ENCODE measurements around the gene WRNIP1. TPM values are rescaled to one million over a fixed set of nuclear protein-coding genes. Genes with fewer than 3 reads are reported as not detected.

WRNIP1 gene
- 10 to 100 TPM; 48.2 to 49.6 TPM for total RNA-seq

DNA sequence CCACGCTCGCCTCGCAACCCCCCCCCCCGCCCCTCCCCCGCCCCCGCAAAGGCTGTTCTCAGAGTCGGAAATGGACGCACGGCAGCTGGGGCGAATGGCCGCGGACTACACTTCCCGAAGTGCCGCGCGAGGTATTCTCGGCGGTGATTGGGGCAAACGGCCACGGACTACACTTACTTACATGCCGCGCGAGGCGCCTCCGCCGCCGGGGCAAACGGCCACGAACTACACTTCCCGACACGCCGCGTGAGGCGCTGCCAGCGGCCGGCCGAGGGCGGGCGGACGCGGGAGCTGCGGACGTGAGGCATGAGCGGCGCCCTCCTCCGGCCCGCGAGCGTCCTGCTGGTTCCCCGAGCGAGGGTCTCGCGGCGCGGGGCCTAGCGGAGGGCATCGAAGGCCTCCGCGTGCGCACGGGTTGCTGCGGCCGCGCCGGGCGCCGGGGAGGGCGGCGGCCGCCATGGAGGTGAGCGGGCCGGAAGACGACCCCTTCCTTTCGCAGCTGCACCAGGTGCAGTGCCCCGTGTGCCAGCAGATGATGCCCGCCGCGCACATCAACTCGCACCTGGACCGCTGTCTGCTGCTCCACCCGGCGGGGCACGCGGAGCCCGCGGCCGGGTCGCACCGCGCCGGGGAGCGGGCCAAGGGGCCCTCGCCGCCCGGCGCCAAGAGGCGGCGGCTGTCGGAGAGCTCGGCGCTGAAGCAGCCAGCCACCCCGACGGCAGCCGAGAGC lies at the start of gene WRNIP1:
Gene WRNIP1, plus strand, starts transcription at position 228 of the 730 bp plus-strand sequence. Its CDS starts 230 bp downstream, at position 458.
- Mint-ChIP-seq H3K9me3 (ENCODE audit: insufficient read depth) (no peaks in the 10 kb centered on the region), H3K27me3 (ENCODE audit: low read depth) (no peaks in the 10 kb centered on the region), H3K4me1 (ENCODE audit: low read depth) (peaks cover 55% of the 10 kb centered on the region), H3K4me3 (peak within 1 kb of the TSS; percentile 92), H3K36me3 (ENCODE audit: low read depth) (peaks cover 32% of the 10 kb centered on the region), H3K27ac (peak within 1 kb of the TSS; percentile 97)
- DNase-seq = peak; percentile 98
- ATAC-seq = peak; percentile 91
- ChIA-PET POLR2A (interaction anchor here (0.7 to 2.4 kb wide), 12 partner anchors 8 to 301 kb away, joined by 3 to 7 read pairs (median 4); partner anchors contain the start of genes MYLK4 and SERPINB1), CTCF (interaction anchor here (0.6 to 2.6 kb wide), 12 partner anchors 11 to 224 kb away, joined by 3 to 14 read pairs (median 3); partner anchors contain the start of gene MYLK4)

DNA sequence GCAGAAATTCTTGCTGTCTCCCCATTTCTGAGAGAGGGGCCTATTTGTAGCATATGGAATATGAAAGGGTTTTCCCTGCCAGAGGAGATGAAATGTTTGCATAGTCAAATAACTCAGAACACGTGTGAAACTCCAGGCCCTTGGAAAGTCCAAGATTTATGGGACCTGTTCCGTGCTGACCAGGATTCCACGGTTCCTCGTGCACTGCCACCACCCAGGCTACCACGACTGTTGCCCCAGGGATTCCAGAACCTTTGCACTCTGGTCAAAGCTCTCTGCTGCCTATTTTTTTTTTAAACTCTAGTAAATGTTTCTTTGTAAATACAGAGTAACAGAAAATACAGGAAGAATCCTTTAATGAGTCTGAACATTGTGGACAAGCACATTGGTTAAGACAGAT lies 49.5 kb upstream of the WRNIP1 start:
- DNase-seq (no peak), ATAC-seq (no peak)
- H3K9me3 Mint-ChIP-seq (ENCODE audit: insufficient read depth) = no peaks in the 10 kb centered on the region
- H3K27me3 Mint-ChIP-seq (ENCODE audit: low read depth) = peaks cover 2% of the 10 kb centered on the region
- H3K4me3 Mint-ChIP-seq = no peak overlapping the region
- no peaks in the 10 kb centered on the region for H3K4me1 Mint-ChIP-seq (ENCODE audit: low read depth)
- H3K36me3 Mint-ChIP-seq (ENCODE audit: low read depth) = peaks cover 2% of the 10 kb centered on the region
- CTCF ChIA-PET = interaction anchor here (1.4 kb wide), 1 partner anchor 81 kb away, joined by 3 read pairs; no protein-coding TSS in a partner anchor
- no peak overlapping the region for H3K27ac Mint-ChIP-seq
- POLR2A ChIA-PET = no interaction called here

- ATAC-seq (no peak), DNase-seq (no peak)
- Mint-ChIP-seq H3K36me3 (ENCODE audit: low read depth) (no peaks in the 10 kb centered on the region), H3K4me3 (no peak overlapping the region), H3K27ac (no peak overlapping the region), H3K4me1 (ENCODE audit: low read depth) (no peaks in the 10 kb centered on the region), H3K27me3 (ENCODE audit: low read depth) (peaks cover 4% of the 10 kb centered on the region), H3K9me3 (ENCODE audit: insufficient read depth) (peaks cover 5% of the 10 kb centered on the region)
- ChIA-PET POLR2A (no interaction called here), CTCF (interaction anchor here (0.6 to 1.4 kb wide), 2 partner anchors 10 to 82 kb away, joined by 3 read pairs; no protein-coding TSS in a partner anchor)
These were observed 48.1 kb upstream of the WRNIP1 start for GRCh38 chr6:2716936-2717700.

DNA sequence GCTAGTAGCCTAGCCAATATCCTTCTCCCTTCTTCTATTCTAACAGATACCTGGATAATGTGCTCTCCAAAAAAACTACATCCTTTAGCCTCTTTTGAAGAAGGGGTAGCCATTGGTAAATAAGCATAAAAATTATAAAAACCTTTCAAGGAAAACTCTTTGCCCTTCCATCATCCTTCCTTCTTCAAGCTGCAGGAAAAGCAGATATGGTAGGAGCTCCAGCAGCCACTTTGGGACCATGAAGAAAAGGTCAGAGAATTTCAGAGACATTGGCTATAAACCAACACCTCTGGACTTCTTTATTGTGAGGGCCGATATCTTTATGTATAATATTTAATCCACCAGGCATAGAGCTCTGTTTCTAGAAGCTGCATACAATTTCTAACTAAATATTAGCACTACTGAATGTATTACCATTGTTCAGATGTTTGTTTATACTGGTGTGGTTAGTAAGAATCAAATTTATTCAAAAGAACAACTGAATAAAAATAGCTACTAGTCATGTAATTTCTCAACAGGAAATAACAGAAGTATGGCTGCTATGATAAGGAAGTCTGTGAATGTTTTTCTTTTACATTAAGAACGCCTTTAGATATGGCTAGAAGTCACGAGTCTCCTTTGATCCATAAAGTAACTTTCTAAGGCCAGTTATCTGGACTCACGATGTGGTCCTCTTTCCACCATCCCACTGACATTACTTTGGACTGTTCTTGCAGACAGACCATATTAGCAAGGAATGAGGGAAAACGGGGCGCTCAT lies 46.7 kb upstream of the WRNIP1 start:
- ATAC-seq = no peak
- peaks cover 7% of the 10 kb centered on the region for H3K9me3 Mint-ChIP-seq (ENCODE audit: insufficient read depth)

DNA sequence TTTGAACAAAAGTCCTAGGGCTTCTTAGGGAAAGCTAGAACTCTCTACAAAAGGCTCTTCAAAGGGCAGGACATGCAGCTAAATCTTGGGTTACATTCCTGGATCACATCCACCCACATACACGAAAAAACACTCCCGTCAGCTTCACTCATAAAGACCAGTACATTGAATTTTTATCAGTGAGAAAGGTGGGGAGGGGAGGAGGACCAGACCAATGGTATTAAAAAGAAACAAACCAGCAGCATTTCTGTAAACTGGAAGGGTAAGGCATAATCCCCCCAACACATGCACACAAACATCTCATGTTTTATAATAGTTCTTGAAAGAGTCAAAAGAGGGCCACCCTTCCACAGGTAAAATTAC lies 46.1 kb upstream of the WRNIP1 start:
- DNase-seq = no peak
- ATAC-seq = no peak
- Mint-ChIP-seq H3K4me3 (no peak overlapping the region), H3K9me3 (ENCODE audit: insufficient read depth) (peaks cover 7% of the 10 kb centered on the region), H3K36me3 (ENCODE audit: low read depth) (no peaks in the 10 kb centered on the region), H3K4me1 (ENCODE audit: low read depth) (no peaks in the 10 kb centered on the region), H3K27me3 (ENCODE audit: low read depth) (peaks cover 2% of the 10 kb centered on the region), H3K27ac (no peak overlapping the region)
- ChIA-PET POLR2A (no interaction called here), CTCF (interaction anchor here (1.3 kb wide), 1 partner anchor 19 kb away, joined by 5 read pairs; no protein-coding TSS in a partner anchor)

More for the DNA sequence above, 46.7 kb upstream of the WRNIP1 start:
- no peak for DNase-seq
- ChIA-PET CTCF (interaction anchor here (1.3 kb wide), 1 partner anchor 20 kb away, joined by 5 read pairs; no protein-coding TSS in a partner anchor), POLR2A (no interaction called here)
- Mint-ChIP-seq H3K27ac (no peak overlapping the region), H3K36me3 (ENCODE audit: low read depth) (no peaks in the 10 kb centered on the region), H3K27me3 (ENCODE audit: low read depth) (peaks cover 2% of the 10 kb centered on the region), H3K4me3 (no peak overlapping the region), H3K4me1 (ENCODE audit: low read depth) (no peaks in the 10 kb centered on the region)

- Mint-ChIP-seq H3K4me3 (no peak overlapping the region), H3K9me3 (ENCODE audit: insufficient read depth) (peaks cover 7% of the 10 kb centered on the region), H3K27ac (no peak overlapping the region), H3K4me1 (ENCODE audit: low read depth) (no peaks in the 10 kb centered on the region), H3K36me3 (ENCODE audit: low read depth) (no peaks in the 10 kb centered on the region), H3K27me3 (ENCODE audit: low read depth) (peaks cover 2% of the 10 kb centered on the region)
- CTCF ChIA-PET = no interaction called here
- ATAC-seq (no peak), DNase-seq (no peak)
- POLR2A ChIA-PET = no interaction called here
These were observed 44.0 kb upstream of the WRNIP1 start for GRCh38 chr6:2721219-2721618.

- Mint-ChIP-seq H3K27ac (no peak overlapping the region), H3K36me3 (ENCODE audit: low read depth) (no peaks in the 10 kb centered on the region), H3K4me1 (ENCODE audit: low read depth) (no peaks in the 10 kb centered on the region), H3K9me3 (ENCODE audit: insufficient read depth) (peaks cover 7% of the 10 kb centered on the region), H3K27me3 (ENCODE audit: low read depth) (peaks cover 2% of the 10 kb centered on the region), H3K4me3 (no peak overlapping the region)
- DNase-seq = no peak
- ATAC-seq = no peak
- POLR2A ChIA-PET = interaction anchor here (0.5 kb wide), 1 partner anchor 33 kb away, joined by 4 read pairs; no protein-coding TSS in a partner anchor
- CTCF ChIA-PET = interaction anchor here (3.4 kb wide), 1 partner anchor 12 kb away, joined by 13 read pairs; no protein-coding TSS in a partner anchor
These were observed 39.7 kb upstream of the WRNIP1 start for GRCh38 chr6:2725364-2725988.

DNA sequence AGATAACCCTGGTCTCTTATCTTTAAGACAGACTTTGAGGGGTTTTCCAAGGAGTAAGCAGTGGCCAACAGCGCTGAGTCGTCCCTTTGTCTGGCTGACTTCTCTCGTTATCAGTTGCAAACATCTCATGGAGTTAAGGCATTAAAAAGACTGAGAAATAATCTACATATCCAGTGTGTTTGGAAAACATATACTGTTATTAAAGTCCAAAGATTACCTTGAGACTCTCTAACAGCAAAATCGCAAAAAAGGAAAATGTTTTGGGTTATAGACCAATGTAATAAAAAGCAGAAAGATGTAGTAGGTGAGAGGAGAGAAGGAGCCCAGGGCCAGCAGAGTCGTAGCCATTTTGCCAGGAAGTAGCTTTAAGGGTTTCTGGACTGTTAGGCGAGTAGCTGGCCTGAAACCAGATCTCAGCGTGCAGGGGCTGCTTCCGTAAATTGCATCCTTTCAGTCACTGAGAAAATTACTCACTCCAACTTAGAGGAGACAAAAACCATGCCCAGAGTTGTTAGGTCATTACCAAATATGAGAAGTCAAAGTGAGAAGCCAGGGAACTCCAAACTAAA lies 39.1 kb upstream of the WRNIP1 start:
- Mint-ChIP-seq H3K4me3 (no peak overlapping the region), H3K9me3 (ENCODE audit: insufficient read depth) (peaks cover 7% of the 10 kb centered on the region), H3K27ac (no peak overlapping the region), H3K4me1 (ENCODE audit: low read depth) (no peaks in the 10 kb centered on the region), H3K27me3 (ENCODE audit: low read depth) (peaks cover 2% of the 10 kb centered on the region), H3K36me3 (ENCODE audit: low read depth) (no peaks in the 10 kb centered on the region)
- DNase-seq = no peak
- ATAC-seq = no peak
- ChIA-PET CTCF (interaction anchor here (1.1 to 3.4 kb wide), 2 partner anchors 12 to 24 kb away, joined by 3 to 13 read pairs; no protein-coding TSS in a partner anchor), POLR2A (no interaction called here)

DNA sequence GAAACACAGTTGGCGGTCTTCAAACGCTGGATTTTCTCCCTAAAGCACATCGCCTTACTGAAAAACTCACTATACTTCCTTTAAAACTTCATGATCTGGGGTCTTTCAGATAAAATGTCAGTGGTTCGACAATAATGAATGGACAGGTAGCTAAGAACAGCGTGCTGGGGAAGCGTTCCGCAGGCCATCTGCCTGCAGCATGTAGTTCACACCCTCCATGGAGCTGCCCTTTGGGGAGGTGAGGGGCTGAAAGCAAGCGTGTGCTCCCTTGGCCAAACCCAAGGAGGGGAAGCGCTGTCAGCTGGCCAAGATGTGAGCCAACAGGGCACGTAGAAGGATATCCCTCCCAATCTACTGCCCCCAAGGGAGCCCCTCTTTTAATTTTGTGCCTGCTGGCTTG lies 35.3 kb upstream of the WRNIP1 start:
- DNase-seq (no peak), ATAC-seq (no peak)
- ChIA-PET CTCF (interaction anchor here (2.0 kb wide), 1 partner anchor 21 kb away, joined by 5 read pairs; the partner anchor contains the start of gene MYLK4), POLR2A (no interaction called here)
- H3K9me3 Mint-ChIP-seq (ENCODE audit: insufficient read depth) = no peaks in the 10 kb centered on the region
- no peak overlapping the region for H3K27ac Mint-ChIP-seq
- H3K4me1 Mint-ChIP-seq (ENCODE audit: low read depth) = peaks cover 12% of the 10 kb centered on the region
- no peaks in the 10 kb centered on the region for H3K27me3 Mint-ChIP-seq (ENCODE audit: low read depth)
- H3K4me3 Mint-ChIP-seq = no peak overlapping the region
- no peaks in the 10 kb centered on the region for H3K36me3 Mint-ChIP-seq (ENCODE audit: low read depth)

- Mint-ChIP-seq H3K27me3 (ENCODE audit: low read depth) (no peaks in the 10 kb centered on the region), H3K4me3 (no peak overlapping the region), H3K27ac (no peak overlapping the region), H3K4me1 (ENCODE audit: low read depth) (peaks cover 12% of the 10 kb centered on the region), H3K9me3 (ENCODE audit: insufficient read depth) (no peaks in the 10 kb centered on the region), H3K36me3 (ENCODE audit: low read depth) (no peaks in the 10 kb centered on the region)
- ATAC-seq = no peak
- no peak for DNase-seq
- ChIA-PET POLR2A (no interaction called here), CTCF (interaction anchor here (2.0 kb wide), 1 partner anchor 20 kb away, joined by 5 read pairs; the partner anchor contains the start of gene MYLK4)
These were observed 34.7 kb upstream of the WRNIP1 start for GRCh38 chr6:2730353-2731107.

Data from activated CD8-positive, alpha-beta T cell treated with anti-CD3 and anti-CD28 coated beads, Interleukin-2, amount 10 ng/mL, durations not matched to agents 7 days and 5 days (primary cell).